Measurements from ENCODE around the gene TREX2. TPM values are rescaled to one million over a fixed set of nuclear protein-coding genes. Genes with fewer than 3 reads are reported as not detected.

Gene TREX2
- total and polyA plus RNA-seq, 2 of the 4 experiments (the other 2 are of a cell fraction) = 0.36 to 0.84 TPM

- Histone ChIP-seq H3K4me1 (ENCODE audit: control insufficient read depth, insufficient read depth, low read length) (no peaks in the 10 kb centered on the region), H3K56ac (ENCODE audit: extremely low read depth, insufficient read depth, low read length) (no peak overlapping the region), H3K4ac (ENCODE audit: low read depth, low read length) (no peak overlapping the region), H2BK120ac (ENCODE audit: low read depth, low read length) (no peak overlapping the region), H2BK20ac (ENCODE audit: low read depth, low read length) (no peak overlapping the region), H4K8ac (ENCODE audit: low read depth in 2 of 2, low read length in 2 of 2) (no peak overlapping the region), H3K27me3 (ENCODE audit: control insufficient read depth, insufficient read depth, low read length) (peaks cover 2% of the 10 kb centered on the region; the same call in 1 of the 2 replicates), H2BK15ac (ENCODE audit: low read depth, low read length) (no peak overlapping the region), H4K5ac (ENCODE audit: low read depth, low read length) (no peak overlapping the region), H4K91ac (ENCODE audit: insufficient read depth, low read depth, low read length) (no peak overlapping the region), H2BK5ac (ENCODE audit: low read depth, low read length, poor library complexity, severe bottlenecking) (no peak overlapping the region), H3K18ac (ENCODE audit: low read depth, low read length) (no peak overlapping the region), H3K79me1 (ENCODE audit: low read depth in 1 of 2, low read length in 2 of 2) (no peaks in the 10 kb centered on the region), H3K4me2 (ENCODE audit: low read depth, low read length) (no peak overlapping the region), H3K14ac (replicated peaks; ENCODE audit: low read depth, low read length) (no peak overlapping the region), H2AFZ (replicated peaks; ENCODE audit: low read length, poor library complexity) (no peak overlapping the region), H2AK9ac (replicated peaks; ENCODE audit: low read depth, low read length, poor library complexity) (no peak overlapping the region), H3K23ac (ENCODE audit: low read depth, low read length) (no peak overlapping the region), H3K9me1 (ENCODE audit: insufficient read depth, low read length) (no peaks in the 10 kb centered on the region), H2AK5ac (ENCODE audit: low read depth, low read length) (no peak overlapping the region), H3K27ac (ENCODE audit: insufficient read depth, low read length) (no peak overlapping the region), H3K4me3 (ENCODE audit: insufficient read depth, low read depth, low read length) (no peak overlapping the region), H4K20me1 (ENCODE audit: insufficient read depth, low read length) (no peaks in the 10 kb centered on the region), H3K36me3 (ENCODE audit: control insufficient read depth, insufficient read depth, low read length) (no peaks in the 10 kb centered on the region), H3K9ac (ENCODE audit: low read depth, low read length) (no peak overlapping the region), H3K9me3 (ENCODE audit: control insufficient read depth, insufficient read depth, low read length) (no peaks in the 10 kb centered on the region; the same call in 1 of the 2 replicates)
- dilution Hi-C loops (cut with HindIII; ENCODE audit: low sequenced_read_pairs, unreplicated experiment) (no loop called here), intact Hi-C loops (cut with micrococcal nuclease) (no loop called here), in situ Hi-C loops (cut with MboI; ENCODE audit: low sequenced_read_pairs) (loop anchor here (25.0 kb wide), 1 partner anchor 218 kb away; the partner anchor contains the start of gene MAGEA1)
- WGBS, 2 experiments (ENCODE audit: extremely low coverage in 2 of 2, insufficient read length in 1 of 2) = 0% methylated on average over 1 of the region's 5 CpGs; no CpG with 5 or more reads in 1 of the 2 experiments
- TF ChIP-seq MAFK (IDR thresholded peaks at IDR 0.05; ENCODE audit: low read depth, low read length) (no peak), USF2 (IDR thresholded peaks at IDR 0.05; ENCODE audit: low read depth, low read length) (no peak), CTCF (conservative IDR thresholded peaks at IDR 0.05; ENCODE audit: low read depth, low read length) (no peak), CHD1 (IDR thresholded peaks at IDR 0.05; ENCODE audit: low read depth, low read length) (no peak), MAZ (IDR thresholded peaks at IDR 0.05; ENCODE audit: borderline replicate concordance, low read depth, low read length) (no peak), SMC3 (IDR thresholded peaks at IDR 0.05; ENCODE audit: low read depth, low read length) (no peak), FOS (IDR thresholded peaks at IDR 0.05; ENCODE audit: low read depth, low read length) (no peak), BHLHE40 (IDR thresholded peaks at IDR 0.05; ENCODE audit: low read depth, low read length) (no peak), NFE2L2 (IDR thresholded peaks at IDR 0.05; ENCODE audit: low read depth, low read length) (no peak), RFX5 (IDR thresholded peaks at IDR 0.05; ENCODE audit: low read depth, low read length) (no peak), POLR2A (IDR thresholded peaks at IDR 0.05; ENCODE audit: low read depth, low read length) (no peak), RAD21 (IDR thresholded peaks at IDR 0.05; ENCODE audit: low read length) (no peak), RCOR1 (IDR thresholded peaks at IDR 0.05; ENCODE audit: insufficient replicate concordance, low read length) (no peak), MXI1 (IDR thresholded peaks at IDR 0.05; ENCODE audit: borderline replicate concordance, low read depth, low read length) (no peak)
- TF ChIP-seq, protein P1, sequence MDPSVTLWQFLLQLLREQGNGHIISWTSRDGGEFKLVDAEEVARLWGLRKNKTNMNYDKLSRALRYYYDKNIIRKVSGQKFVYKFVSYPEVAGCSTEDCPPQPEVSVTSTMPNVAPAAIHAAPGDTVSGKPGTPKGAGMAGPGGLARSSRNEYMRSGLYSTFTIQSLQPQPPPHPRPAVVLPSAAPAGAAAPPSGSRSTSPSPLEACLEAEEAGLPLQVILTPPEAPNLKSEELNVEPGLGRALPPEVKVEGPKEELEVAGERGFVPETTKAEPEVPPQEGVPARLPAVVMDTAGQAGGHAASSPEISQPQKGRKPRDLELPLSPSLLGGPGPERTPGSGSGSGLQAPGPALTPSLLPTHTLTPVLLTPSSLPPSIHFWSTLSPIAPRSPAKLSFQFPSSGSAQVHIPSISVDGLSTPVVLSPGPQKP (IDR thresholded peaks at IDR 0.05; ENCODE audit: borderline replicate concordance, low read depth, low read length) = no peak
- CTCF ChIA-PET = interaction anchor here (0.6 kb wide), 1 partner anchor 15 kb away, joined by 3 read pairs; no protein-coding TSS in a partner anchor
- POLR2A ChIA-PET (ENCODE audit: unreplicated experiment) = no interaction called here
- ATAC-seq (ENCODE audit: low read depth) = no peak
- no TSS peak for BruUV-seq (replicated peaks)
- no peak for DNase-seq
Observed at GRCh38 chrX:153405426-153405825, 40.4 kb downstream of the TREX2 start.

All from IMR-90 (cell line).